GM21367 (cell line): ENCODE measurements around the gene BNIP3.
A peak's percentile ranks its signal among the peaks of the same experiment; 100 is the strongest.

ENCODE experiments used
- ATAC-seq: cut with Tn5 transposase; IDR thresholded peaks from one replicate; pipeline ENCODE4 v1.9.1; 2021; ENCODE audit not compliant: unreplicated experiment

BNIP3 gene

GRCh38 chr10:131981429-131982184 is at the start of gene BNIP3:
BNIP3 (minus strand) TSS chr10:131981923; CDS start chr10:131981806, 117 bp downstream.
- peak; percentile 76 for ATAC-seq

GRCh38 chr10:132030898-132031463 is 49.3 kb upstream of the BNIP3 start:
- ATAC-seq, result no peak

DNA sequence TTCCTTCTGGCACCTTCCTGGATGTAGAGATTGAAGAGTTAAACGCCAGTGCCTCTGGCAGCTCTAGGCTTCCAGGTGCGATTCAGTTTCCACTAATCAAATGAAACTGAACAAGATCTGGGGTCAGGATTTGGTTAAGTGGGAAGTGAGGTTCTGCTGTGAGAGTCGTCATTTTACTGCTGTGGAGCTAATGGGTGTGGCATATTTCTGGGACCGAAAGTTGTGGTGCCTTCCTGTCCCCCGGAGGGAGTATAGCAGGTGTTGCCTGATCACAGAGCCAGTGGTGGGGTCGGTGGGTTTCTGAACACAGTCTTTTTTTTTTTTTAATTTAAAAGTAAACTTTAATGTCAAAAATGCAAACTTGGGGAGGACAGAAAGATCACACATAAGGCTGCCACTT is 47.0 kb upstream of the BNIP3 start:
- no peak for ATAC-seq

- ATAC-seq, result no peak
Measured at GRCh38 chr10:132027423-132027983, 45.8 kb upstream of the BNIP3 start.

DNA sequence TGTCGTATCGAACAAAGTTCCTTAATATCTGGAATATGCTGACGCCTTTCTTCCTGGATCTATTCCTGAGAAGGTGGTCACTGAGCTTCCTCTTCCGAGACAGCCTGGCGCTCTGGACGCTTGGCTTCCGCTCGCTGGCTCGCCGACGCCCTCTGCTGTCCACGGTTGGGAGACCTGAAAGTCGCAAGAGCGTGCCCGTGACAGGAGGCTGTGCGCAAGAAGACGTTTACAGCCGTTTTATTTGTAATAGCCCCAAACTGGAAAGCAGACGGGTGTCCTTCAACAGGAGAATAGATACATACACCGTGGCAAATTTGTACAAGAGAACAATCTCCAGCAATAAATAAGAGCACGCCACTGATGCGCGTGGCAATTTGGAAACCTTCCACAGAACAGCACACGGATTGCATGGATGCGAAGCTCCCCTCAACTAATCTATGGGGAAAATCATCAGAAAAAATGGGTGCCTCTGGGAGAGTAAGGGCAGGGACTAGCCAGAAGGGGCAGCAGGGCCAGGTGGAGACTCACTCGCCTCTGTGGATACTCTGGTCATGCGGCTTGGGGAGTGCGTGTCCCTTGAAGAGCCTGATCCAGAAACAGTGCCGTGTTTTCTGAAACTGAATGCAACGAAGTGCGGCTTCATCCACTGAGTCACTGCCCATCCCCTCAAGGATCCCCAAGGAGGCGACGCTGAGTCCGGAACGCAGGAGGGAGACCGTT is 41.5 kb upstream of the BNIP3 start:
- peak; percentile 70 for ATAC-seq

DNA sequence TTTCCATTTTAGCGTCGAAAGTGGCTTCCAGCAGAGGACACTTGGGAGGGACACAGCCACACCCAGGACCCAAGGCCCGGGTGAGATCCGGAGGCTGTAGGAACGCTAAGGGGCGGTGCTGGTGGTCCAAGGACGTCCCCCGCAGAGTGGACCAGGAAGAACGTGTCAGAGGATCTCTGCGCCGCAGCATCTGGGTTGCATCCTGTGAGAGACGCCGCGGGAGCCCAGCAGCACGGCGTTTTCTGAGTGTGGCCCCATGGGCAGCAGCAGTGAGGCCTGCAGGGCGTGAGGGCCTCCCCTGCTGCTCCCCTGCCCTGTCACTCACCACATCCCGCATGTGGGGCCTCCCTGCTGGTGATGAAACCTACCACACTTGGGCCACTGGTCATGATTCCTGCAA is 40.5 kb upstream of the BNIP3 start:
- ATAC-seq, result no peak

GRCh38 chr10:132021504-132022143 is 39.9 kb upstream of the BNIP3 start:
- no peak for ATAC-seq

DNA sequence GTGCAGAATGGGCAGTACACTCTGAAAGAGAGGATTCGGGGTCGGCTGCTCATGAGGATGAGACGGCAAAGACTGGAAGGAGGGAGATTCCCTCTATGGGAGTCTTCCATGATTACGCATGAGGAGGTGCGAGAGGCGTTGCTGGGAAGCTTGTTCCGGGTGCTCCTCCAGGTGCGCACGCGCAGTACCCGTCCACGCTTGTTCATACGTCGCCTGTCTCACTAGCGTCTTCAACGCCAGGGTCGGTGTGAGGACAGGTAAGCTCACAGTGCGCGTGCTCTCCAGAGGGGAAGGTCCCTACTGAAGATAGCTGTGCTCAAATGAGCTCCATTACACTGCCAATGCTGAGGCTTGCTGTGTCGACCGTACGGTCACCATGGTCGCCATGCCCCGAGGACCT is 39.3 kb upstream of the BNIP3 start:
- ATAC-seq, result no peak

GRCh38 chr10:132020456-132020855 is 38.7 kb upstream of the BNIP3 start:
- no peak for ATAC-seq

DNA sequence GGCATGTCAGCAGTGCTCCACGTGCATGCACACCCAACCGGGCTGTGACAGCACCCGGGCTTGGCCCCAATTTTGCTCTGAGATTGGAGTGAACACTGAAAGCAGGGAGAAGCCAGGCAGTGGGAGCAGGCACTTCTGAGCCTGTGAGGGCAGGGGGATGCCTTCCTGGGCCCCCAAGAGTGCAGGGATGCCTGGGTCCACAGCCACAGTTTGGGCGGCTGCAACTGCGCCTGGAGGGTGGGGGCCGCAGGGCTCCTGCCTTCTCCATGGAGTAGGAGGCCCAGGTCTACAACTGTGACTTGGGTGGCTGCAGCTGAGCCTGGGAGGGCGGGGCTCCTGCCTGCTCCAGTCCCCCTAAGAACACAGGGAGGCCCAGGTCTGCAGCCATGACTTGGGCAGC is 37.6 kb upstream of the BNIP3 start:
- ATAC-seq, result no peak

DNA sequence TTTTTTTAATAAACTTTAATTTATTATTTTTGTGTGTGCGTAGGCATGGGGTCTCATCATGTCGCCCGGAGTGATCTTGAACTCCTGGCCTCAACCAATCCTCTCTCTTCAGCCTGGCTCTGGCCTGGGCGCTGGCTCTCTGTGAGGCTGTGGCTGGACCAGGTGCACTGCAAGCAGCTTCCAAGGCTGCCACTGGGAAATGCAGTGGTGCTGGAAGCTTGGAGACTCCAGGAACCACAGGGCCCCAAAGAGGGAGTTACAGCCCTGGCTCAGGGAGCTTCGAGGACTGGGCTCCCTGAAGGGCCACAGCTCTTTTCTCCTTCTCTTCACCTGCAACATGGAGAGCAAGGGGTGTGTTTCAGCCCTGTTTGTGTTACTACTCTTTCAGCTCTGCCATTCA is 36.7 kb upstream of the BNIP3 start:
- no peak for ATAC-seq

- no peak for ATAC-seq
Measured at GRCh38 chr10:132016514-132016913, 34.8 kb upstream of the BNIP3 start.

DNA sequence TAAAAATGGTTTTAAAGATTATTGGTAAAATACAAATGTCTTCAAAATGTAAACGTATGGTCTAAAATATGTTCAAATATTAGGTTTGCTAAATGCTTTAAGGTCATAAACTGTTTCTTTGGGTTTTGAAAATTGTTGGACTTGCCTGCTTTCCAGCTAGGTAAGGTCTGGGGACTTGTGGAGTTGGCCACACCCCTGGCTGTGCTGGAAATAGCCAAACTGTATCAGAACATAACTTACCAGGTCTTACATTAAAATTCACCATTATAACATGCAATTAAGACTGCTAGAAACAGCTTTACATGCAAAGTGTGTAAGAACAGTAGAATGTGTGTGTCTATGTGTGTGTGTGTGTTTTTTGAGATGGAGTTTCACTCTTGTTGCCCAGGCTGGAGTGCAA is 29.7 kb upstream of the BNIP3 start:
- no peak for ATAC-seq

- no peak for ATAC-seq
Measured at GRCh38 chr10:132011024-132011423, 29.3 kb upstream of the BNIP3 start.

- no peak for ATAC-seq
Measured at GRCh38 chr10:132010483-132010882, 28.8 kb upstream of the BNIP3 start.

DNA sequence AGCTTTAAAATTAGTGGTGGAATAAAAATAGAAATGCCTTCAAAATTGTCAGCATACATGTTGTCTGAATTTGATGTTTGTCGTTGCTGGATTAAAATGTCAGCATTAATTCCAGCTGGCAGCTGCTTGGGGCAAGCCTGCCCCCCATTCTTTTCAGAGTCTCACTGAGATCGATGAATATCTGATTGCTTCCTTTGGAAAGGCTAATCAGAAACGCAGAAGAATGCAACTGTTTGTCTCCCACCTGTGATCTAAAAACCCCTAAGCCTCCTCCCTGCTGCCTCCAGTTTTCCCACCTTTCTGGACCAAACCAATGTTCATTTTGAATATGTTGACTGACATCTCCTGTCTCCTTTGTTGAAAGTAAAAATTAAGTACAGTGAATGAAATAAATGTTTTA is 27.9 kb upstream of the BNIP3 start:
- no peak for ATAC-seq

- no peak for ATAC-seq
Measured at GRCh38 chr10:132007681-132008080, 26.0 kb upstream of the BNIP3 start.

GRCh38 chr10:132006966-132007365 is 25.2 kb upstream of the BNIP3 start:
- ATAC-seq, result no peak

- no peak for ATAC-seq
Measured at GRCh38 chr10:132005147-132005546, 23.4 kb upstream of the BNIP3 start.

GRCh38 chr10:132004052-132004451 is 22.3 kb upstream of the BNIP3 start:
- no peak for ATAC-seq

DNA sequence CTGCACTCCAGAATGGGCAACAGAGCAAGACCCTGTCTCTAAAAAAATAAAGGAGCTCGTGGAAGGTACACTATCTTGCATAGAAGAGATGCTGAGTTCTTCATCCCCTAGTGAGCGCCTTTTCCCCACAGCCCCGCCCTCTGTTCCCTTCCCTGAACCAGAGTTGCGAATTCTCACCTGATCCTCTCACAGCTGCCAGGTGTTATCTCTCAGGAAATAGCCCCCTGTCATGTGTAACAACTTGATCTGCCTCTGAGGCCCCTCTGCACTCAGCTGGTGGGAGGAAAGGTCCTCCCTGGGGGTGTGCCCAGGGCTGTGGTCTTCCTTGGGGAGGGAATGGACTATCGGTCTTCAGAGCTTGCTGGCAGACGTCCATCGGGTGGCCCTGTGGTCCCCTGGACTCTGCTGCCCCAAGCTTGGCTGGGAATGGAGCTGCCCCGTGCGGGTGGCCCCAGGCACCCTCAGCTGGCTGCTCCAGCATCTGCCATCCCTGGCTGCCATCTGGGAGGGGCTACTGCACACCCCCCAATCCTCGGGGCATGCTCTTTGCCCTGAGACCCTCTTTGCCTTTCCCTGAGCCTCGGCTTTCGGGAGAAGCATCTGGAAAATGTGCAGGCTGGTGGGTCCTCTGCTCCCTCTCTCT is 21.7 kb upstream of the BNIP3 start:
- no peak for ATAC-seq
